ENCODE results near the gene NEK8. TPM values are rescaled to one million over a fixed set of nuclear protein-coding genes. Genes with fewer than 3 reads are reported as not detected.
"Not testable (repeated sequence)": the region's sequence is repeated elsewhere in the genome, so short reads cannot be mapped to it uniquely, and the experiment has no call there.

NEK8 gene
- total and polyA plus RNA-seq, 2 donors, result 2.2 to 5.1 TPM

DNA sequence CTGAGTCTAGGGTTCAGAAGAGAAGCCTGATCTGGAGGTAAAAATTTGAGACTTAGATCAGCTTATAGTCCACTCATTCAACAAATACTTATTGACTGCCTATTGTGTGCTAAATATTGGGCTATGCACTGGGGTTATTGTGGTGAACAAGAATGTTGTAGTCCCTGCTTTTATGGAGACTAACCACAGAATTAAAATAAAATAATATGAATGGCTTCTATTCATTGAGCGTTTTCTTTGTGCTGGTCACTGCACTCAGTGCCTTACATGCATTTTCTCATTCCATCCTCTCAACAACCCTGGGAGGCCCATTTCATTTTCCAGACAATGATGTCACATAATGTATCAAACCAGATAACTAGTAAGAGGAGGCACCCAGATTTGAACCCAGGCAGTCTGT is 4.8 kb downstream of the NEK8 start:
- no peak for DNase-seq (ENCODE audit: low read depth in 6 of 9, low spot score in 9 of 9)
- peaks cover 0 to 12% of the 10 kb centered on the region in 2 donors for H3K9me3 ChIP-seq (ENCODE audit: control insufficient read depth in 2 of 2, insufficient read depth in 1 of 2, low read length in 1 of 2)
- no peak overlapping the region for H3K27ac ChIP-seq (ENCODE audit: low read depth in 1 of 2, low read length in 1 of 2)
- no peaks in the 10 kb centered on the region for H3K36me3 ChIP-seq (ENCODE audit: control insufficient read depth in 2 of 2, insufficient read depth in 2 of 2, low read length in 1 of 2)
- H3K27me3 ChIP-seq (ENCODE audit: control insufficient read depth in 2 of 2, insufficient read depth in 1 of 2, low read length in 1 of 2), result no peaks in the 10 kb centered on the region
- no peak overlapping the region for H3K4me3 ChIP-seq (ENCODE audit: low read length in 2 of 2)
- 98% methylated on average over 1 of the region's 1 CpG for WGBS
- peaks cover 17 to 25% of the 10 kb centered on the region in 2 donors for H3K4me1 ChIP-seq (ENCODE audit: control insufficient read depth in 2 of 2, insufficient read depth in 2 of 2, low read length in 2 of 2)

DNA sequence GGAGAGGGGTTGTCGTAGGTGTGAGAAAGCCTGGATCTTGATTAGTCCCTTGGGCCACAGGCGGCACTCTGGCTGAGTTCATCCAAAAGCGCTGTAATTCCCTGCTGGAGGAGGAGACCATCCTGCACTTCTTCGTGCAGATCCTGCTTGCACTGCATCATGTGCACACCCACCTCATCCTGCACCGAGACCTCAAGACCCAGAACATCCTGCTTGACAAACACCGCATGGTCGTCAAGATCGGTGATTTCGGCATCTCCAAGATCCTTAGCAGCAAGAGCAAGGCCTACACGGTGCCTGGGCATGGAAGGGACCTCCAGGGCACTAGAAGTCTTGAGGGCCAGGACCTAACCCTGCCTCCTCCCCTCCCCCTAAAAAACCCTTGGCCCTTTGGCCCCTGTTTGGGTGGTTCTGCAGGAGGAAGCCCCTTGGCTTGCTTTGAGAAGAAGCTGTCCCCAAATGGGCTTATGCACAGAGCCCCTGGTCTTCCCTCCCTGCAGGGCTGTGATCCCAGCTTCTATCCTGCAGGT is 6.2 kb downstream of the NEK8 start:
- H3K9me3 ChIP-seq (ENCODE audit: control insufficient read depth in 2 of 2, insufficient read depth in 1 of 2, low read length in 1 of 2), result peaks cover 0 to 10% of the 10 kb centered on the region in 2 donors
- DNase-seq (ENCODE audit: low read depth in 6 of 9, low spot score in 9 of 9), result no peak

DNA sequence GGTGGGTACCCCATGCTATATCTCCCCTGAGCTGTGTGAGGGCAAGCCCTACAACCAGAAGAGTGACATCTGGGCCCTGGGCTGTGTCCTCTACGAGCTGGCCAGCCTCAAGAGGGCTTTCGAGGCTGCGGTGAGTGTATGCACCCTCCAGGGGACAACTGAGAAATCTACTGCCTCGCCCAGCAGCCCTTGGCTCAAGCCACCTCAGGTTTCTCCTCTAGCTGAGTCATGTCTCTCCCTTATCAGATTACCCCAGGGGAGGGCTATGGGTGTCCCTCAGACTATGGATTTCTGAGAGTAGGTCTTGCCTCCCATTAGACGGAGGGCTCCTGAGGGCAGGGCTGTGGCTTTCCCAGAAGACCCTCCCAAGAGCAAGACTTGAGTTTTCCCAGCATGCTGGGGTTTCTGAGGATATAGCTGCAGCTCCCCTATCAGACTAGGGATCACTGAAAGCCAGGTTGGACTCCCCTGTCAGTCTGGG is 6.7 kb downstream of the NEK8 start:
- no peak overlapping the region for H3K27ac ChIP-seq (ENCODE audit: low read depth in 1 of 2, low read length in 1 of 2)

More for the DNA sequence above, 6.2 kb downstream of the NEK8 start:
- WGBS, result 95% methylated on average over 10 of the region's 10 CpGs
- Histone ChIP-seq H3K36me3 (ENCODE audit: control insufficient read depth in 2 of 2, insufficient read depth in 2 of 2, low read length in 1 of 2) (no peaks in the 10 kb centered on the region), H3K27ac (ENCODE audit: low read depth in 1 of 2, low read length in 1 of 2) (no peak overlapping the region), H3K27me3 (ENCODE audit: control insufficient read depth in 2 of 2, insufficient read depth in 1 of 2, low read length in 1 of 2) (no peaks in the 10 kb centered on the region), H3K4me3 (ENCODE audit: low read length in 2 of 2) (no peak overlapping the region), H3K4me1 (ENCODE audit: control insufficient read depth in 2 of 2, insufficient read depth in 2 of 2, low read length in 2 of 2) (peaks cover 26 to 33% of the 10 kb centered on the region in 2 donors)

DNA sequence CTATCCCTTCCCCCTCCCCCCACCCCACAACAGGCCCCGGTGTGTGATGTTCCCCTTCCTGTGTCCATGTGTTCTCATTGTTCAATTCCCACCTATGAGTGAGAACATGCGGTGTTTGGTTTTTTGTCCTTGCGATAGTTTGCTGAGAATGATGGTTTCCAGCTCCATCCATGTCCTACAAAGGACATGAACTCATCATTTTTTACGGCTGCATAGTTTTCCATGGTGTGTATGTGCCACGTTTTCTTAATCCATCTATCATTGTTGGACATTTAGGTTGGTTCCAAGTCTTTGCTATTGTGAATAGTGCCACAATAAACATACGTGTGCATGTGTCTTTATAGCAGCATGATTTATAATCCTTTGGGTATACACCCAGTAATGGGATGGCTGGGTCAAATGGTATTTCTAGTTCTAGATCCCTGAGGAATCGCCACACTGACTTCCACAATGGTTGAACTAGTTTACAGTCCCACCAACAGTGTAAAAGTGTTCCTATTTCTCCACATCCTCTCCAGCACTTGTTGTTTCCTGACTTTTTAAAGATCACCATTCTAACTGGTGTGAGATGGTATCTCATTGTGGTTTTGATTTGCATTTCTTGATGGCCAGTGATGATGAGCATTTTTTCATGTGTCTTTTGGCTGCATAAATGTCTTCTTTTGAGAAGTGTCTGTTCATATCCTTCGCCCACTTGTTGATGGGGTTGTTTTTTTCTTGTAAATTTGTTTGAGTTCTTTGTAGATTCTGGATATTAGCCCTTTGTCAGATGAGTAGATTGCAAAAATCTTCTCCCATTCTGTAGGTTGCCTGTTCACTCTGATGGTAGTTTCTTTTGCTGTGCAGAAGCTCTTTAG is 7.6 kb downstream of the NEK8 start:
- 99% methylated on average over 5 of the region's 8 CpGs for WGBS
- Histone ChIP-seq H3K9me3 (ENCODE audit: control insufficient read depth in 2 of 2, insufficient read depth in 1 of 2, low read length in 1 of 2) (peaks cover 0 to 10% of the 10 kb centered on the region in 2 donors), H3K4me1 (ENCODE audit: control insufficient read depth in 2 of 2, insufficient read depth in 2 of 2, low read length in 2 of 2) (peaks cover 31 to 46% of the 10 kb centered on the region in 2 donors)
- H3K4me3 ChIP-seq (ENCODE audit: low read length in 2 of 2); H3K36me3 ChIP-seq (ENCODE audit: control insufficient read depth in 2 of 2, insufficient read depth in 2 of 2, low read length in 1 of 2); H3K27me3 ChIP-seq (ENCODE audit: control insufficient read depth in 2 of 2, insufficient read depth in 1 of 2, low read length in 1 of 2); DNase-seq (ENCODE audit: low read depth in 6 of 9, low spot score in 9 of 9); H3K27ac ChIP-seq (ENCODE audit: low read depth in 1 of 2, low read length in 1 of 2): not testable (repeated sequence)

More for the DNA sequence above, 6.7 kb downstream of the NEK8 start:
- Histone ChIP-seq H3K4me1 (ENCODE audit: control insufficient read depth in 2 of 2, insufficient read depth in 2 of 2, low read length in 2 of 2) (peaks cover 28 to 37% of the 10 kb centered on the region in 2 donors), H3K4me3 (ENCODE audit: low read length in 2 of 2) (no peak overlapping the region), H3K27me3 (ENCODE audit: control insufficient read depth in 2 of 2, insufficient read depth in 1 of 2, low read length in 1 of 2) (no peaks in the 10 kb centered on the region), H3K36me3 (ENCODE audit: control insufficient read depth in 2 of 2, insufficient read depth in 2 of 2, low read length in 1 of 2) (no peaks in the 10 kb centered on the region), H3K9me3 (ENCODE audit: control insufficient read depth in 2 of 2, insufficient read depth in 1 of 2, low read length in 1 of 2) (peaks cover 0 to 10% of the 10 kb centered on the region in 2 donors)
- DNase-seq (ENCODE audit: low read depth in 6 of 9, low spot score in 9 of 9), result no peak
- 96% methylated on average over 5 of the region's 5 CpGs for WGBS

DNA sequence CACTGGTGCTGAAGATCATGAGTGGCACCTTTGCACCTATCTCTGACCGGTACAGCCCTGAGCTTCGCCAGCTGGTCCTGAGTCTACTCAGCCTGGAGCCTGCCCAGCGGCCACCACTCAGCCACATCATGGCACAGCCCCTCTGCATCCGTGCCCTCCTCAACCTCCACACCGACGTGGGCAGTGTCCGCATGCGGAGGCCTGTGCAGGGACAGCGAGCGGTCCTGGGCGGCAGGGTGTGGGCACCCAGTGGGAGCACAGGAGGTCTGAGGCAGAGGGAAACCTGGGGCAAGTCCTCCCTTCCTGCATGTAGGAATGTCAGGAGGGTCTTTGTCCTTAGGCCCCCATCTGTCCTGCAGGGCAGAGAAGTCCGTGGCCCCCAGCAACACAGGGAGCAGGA is 8.7 kb downstream of the NEK8 start:
- no peak for DNase-seq (ENCODE audit: low read depth in 6 of 9, low spot score in 9 of 9)
- WGBS, result 98% methylated on average over 12 of the region's 12 CpGs

DNA sequence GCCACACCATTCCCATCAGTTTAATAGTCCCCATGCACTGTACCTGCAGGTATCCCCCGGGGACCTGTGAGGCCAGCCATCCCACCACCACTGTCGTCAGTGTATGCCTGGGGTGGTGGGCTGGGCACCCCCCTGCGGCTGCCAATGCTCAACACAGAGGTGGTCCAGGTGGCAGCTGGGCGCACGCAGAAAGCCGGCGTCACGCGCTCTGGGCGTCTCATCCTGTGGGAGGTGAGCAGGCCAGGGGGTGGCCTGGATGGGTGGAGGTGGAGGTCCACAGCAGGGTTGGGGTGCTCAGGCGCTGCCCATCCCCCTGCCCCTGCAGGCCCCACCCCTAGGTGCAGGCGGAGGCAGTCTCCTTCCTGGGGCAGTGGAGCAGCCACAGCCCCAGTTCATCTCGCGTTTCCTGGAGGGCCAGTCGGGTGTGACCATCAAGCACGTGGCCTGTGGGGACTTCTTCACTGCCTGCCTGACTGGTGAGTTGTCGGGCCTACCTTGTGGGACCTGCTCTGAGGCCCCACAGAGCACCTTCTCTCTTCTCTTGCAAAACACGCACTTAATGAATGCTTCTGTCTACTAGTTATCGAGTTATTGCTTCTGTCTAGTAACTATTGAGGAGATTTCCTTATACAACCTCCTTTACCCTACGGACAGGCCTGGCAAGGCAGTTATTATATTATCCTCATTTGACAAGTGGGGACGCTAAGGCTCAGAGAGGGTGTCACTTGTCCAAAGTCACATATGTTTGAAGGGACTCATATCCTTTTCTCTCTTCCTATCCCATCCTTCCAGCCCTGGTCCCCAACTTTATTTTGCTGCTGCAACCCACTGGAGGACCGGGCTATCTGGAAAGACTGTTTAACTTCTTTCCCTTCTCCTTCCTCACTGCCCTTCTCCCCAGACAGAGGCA is 9.4 kb downstream of the NEK8 start:
- Histone ChIP-seq H3K4me1 (ENCODE audit: control insufficient read depth in 2 of 2, insufficient read depth in 2 of 2, low read length in 2 of 2) (peaks cover 41 to 64% of the 10 kb centered on the region in 2 donors), H3K36me3 (ENCODE audit: control insufficient read depth in 2 of 2, insufficient read depth in 2 of 2, low read length in 1 of 2) (no peaks in the 10 kb centered on the region), H3K27ac (ENCODE audit: low read depth in 1 of 2, low read length in 1 of 2) (peak overlapping the region; percentile 25 to 79), H3K27me3 (ENCODE audit: control insufficient read depth in 2 of 2, insufficient read depth in 1 of 2, low read length in 1 of 2) (peaks cover 0 to under 1% of the 10 kb centered on the region in 2 donors), H3K4me3 (ENCODE audit: low read length in 2 of 2) (no peak overlapping the region), H3K9me3 (ENCODE audit: control insufficient read depth in 2 of 2, insufficient read depth in 1 of 2, low read length in 1 of 2) (peaks cover 0 to 10% of the 10 kb centered on the region in 2 donors)
- no peak for DNase-seq (ENCODE audit: low read depth in 6 of 9, low spot score in 9 of 9)
- 89% methylated on average over 22 of the region's 22 CpGs for WGBS

More for the DNA sequence above, 8.7 kb downstream of the NEK8 start:
- Histone ChIP-seq H3K36me3 (ENCODE audit: control insufficient read depth in 2 of 2, insufficient read depth in 2 of 2, low read length in 1 of 2) (no peaks in the 10 kb centered on the region), H3K4me1 (ENCODE audit: control insufficient read depth in 2 of 2, insufficient read depth in 2 of 2, low read length in 2 of 2) (peaks cover 40 to 57% of the 10 kb centered on the region in 2 donors), H3K27me3 (ENCODE audit: control insufficient read depth in 2 of 2, insufficient read depth in 1 of 2, low read length in 1 of 2) (no peaks in the 10 kb centered on the region), H3K27ac (ENCODE audit: low read depth in 1 of 2, low read length in 1 of 2) (no peak overlapping the region), H3K9me3 (ENCODE audit: control insufficient read depth in 2 of 2, insufficient read depth in 1 of 2, low read length in 1 of 2) (peaks cover 0 to 10% of the 10 kb centered on the region in 2 donors), H3K4me3 (ENCODE audit: low read length in 2 of 2) (no peak overlapping the region)

DNA sequence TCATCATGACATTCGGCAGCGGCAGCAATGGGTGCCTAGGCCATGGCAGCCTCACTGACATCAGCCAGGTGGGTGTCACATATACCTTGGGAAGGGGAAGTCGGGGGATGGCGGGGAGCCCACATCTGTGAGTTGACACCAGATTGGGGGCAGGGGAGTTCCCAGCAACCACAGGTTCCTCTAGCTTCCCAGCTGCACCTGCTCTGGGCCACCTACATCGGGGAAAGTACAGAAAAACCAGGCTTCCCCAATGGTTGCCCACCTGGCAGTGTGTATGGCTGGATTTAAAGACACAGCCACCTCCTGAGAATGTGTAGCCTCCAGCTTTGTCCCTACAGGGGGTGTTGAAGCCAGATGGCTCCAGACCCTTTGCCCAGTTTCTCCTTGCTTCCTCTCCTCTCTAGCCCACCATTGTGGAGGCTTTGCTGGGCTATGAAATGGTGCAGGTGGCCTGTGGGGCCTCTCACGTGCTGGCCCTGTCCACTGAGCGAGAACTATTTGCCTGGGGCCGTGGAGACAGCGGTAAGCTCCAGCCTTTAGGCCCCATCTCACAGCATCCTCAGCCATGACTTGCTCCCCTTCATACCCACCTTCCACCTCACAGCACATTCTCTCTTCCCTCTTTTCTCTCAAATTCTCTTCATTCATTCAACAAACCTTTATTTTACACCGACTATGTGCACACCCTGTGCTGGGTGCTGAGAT is 10.2 kb downstream of the NEK8 start:
- peak overlapping the region; percentile 61 to 79 for H3K27ac ChIP-seq (ENCODE audit: low read depth in 1 of 2, low read length in 1 of 2)
- 47% methylated on average over 10 of the region's 10 CpGs for WGBS
- peaks cover 46 to 71% of the 10 kb centered on the region in 2 donors for H3K4me1 ChIP-seq (ENCODE audit: control insufficient read depth in 2 of 2, insufficient read depth in 2 of 2, low read length in 2 of 2)
- H3K4me3 ChIP-seq (ENCODE audit: low read length in 2 of 2), result no peak overlapping the region
- H3K9me3 ChIP-seq (ENCODE audit: control insufficient read depth in 2 of 2, insufficient read depth in 1 of 2, low read length in 1 of 2), result peaks cover 0 to 10% of the 10 kb centered on the region in 2 donors
- H3K36me3 ChIP-seq (ENCODE audit: control insufficient read depth in 2 of 2, insufficient read depth in 2 of 2, low read length in 1 of 2), result no peaks in the 10 kb centered on the region
- H3K27me3 ChIP-seq (ENCODE audit: control insufficient read depth in 2 of 2, insufficient read depth in 1 of 2, low read length in 1 of 2), result peaks cover 0 to 4% of the 10 kb centered on the region in 2 donors
- peak in 8 of 9 donors; percentile 61 to 93 (median 84) for DNase-seq (ENCODE audit: low read depth in 6 of 9, low spot score in 9 of 9)
